ENCODE measurements around the gene FCN2.

- no peak for TF ChIP-seq CTCF (IDR thresholded peaks at IDR 0.05; ENCODE audit: poor library complexity)
- TF ChIP-seq EZH2 (IDR thresholded peaks at IDR 0.05; ENCODE audit: borderline replicate concordance), result no peak
Observed at GRCh38 chr9:134888603-134889190, 8.1 kb downstream of the FCN2 start.

Data from hepatocyte (in vitro differentiated cells).